GM12873 (cell line): ENCODE measurements around the gene CFAP73.

Experiments
- TF ChIP-seq, protein P1 (sequence below): IDR thresholded peaks from 2 replicates; pipeline ENCODE4 v1.5.1; 2012; ENCODE audit warnings: low read depth, mild to moderate bottlenecking, moderate library complexity, low read length, control low read depth; ENCODE audit not compliant: insufficient read depth; ENCODE audit errors: missing control alignments

CFAP73 gene

GRCh38 chr12:113134521-113134951 lies 15.0 kb upstream of the CFAP73 start:
- TF ChIP-seq, protein P1, sequence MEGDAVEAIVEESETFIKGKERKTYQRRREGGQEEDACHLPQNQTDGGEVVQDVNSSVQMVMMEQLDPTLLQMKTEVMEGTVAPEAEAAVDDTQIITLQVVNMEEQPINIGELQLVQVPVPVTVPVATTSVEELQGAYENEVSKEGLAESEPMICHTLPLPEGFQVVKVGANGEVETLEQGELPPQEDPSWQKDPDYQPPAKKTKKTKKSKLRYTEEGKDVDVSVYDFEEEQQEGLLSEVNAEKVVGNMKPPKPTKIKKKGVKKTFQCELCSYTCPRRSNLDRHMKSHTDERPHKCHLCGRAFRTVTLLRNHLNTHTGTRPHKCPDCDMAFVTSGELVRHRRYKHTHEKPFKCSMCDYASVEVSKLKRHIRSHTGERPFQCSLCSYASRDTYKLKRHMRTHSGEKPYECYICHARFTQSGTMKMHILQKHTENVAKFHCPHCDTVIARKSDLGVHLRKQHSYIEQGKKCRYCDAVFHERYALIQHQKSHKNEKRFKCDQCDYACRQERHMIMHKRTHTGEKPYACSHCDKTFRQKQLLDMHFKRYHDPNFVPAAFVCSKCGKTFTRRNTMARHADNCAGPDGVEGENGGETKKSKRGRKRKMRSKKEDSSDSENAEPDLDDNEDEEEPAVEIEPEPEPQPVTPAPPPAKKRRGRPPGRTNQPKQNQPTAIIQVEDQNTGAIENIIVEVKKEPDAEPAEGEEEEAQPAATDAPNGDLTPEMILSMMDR: no peak

DNA sequence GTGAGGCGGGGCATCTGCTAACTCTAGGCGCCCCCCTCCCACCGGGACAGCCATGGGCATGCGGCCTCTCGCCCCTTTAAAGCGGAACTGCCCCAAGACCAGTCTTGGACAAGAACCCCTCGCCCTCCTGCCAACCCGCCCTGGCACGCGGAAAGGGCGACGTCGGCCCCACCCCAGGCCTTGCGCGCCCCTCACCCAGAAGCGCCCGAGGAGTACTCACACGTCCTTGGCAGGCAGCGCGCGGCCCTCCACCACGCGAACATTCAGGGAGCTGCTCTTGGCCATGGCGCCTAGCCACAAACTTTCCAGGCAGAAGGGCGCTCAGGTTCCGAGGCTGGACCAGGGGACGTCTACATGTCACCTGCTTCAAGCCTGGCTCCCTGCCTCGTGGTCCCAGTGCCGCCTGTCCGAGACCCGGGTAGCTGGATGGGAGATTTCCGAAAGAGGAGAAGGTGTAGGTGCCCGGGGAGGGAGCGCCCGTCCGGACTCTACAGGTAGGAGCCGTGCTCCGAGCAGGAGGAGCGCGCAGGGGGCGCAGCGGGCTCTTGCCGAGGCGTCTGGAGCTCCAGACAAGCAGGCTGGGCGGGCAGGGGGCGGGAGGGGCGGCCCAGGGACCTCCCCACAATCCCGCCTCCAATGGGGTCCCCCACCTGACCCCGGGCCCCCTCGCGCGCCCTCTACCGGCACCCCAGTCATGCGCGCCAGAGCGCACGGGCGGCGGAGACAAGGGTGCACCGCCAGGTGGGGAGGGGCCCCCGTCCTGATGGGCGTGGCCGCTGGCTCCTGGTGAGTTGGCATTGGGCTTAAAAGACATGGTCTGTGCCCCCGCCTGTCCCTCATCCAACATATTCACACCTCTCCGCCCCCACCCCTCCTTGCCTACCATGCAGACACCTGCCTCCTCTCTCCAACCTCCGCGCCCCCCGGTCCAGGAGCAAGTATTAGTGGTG lies 14.1 kb upstream of the CFAP73 start, which contains the start of gene RASAL1:
TSS of gene RASAL1 (minus strand) at position 584 of the 950 bp plus-strand sequence. CDS start at position 285, 299 bp downstream.
- TF ChIP-seq, protein P1: peak; percentile 46

- TF ChIP-seq, protein P1: no peak
Observed at GRCh38 chr12:113136128-113136989, 13.2 kb upstream of the CFAP73 start.

GRCh38 chr12:113136990-113137511 lies 12.5 kb upstream of the CFAP73 start:
- TF ChIP-seq, protein P1: no peak

DNA sequence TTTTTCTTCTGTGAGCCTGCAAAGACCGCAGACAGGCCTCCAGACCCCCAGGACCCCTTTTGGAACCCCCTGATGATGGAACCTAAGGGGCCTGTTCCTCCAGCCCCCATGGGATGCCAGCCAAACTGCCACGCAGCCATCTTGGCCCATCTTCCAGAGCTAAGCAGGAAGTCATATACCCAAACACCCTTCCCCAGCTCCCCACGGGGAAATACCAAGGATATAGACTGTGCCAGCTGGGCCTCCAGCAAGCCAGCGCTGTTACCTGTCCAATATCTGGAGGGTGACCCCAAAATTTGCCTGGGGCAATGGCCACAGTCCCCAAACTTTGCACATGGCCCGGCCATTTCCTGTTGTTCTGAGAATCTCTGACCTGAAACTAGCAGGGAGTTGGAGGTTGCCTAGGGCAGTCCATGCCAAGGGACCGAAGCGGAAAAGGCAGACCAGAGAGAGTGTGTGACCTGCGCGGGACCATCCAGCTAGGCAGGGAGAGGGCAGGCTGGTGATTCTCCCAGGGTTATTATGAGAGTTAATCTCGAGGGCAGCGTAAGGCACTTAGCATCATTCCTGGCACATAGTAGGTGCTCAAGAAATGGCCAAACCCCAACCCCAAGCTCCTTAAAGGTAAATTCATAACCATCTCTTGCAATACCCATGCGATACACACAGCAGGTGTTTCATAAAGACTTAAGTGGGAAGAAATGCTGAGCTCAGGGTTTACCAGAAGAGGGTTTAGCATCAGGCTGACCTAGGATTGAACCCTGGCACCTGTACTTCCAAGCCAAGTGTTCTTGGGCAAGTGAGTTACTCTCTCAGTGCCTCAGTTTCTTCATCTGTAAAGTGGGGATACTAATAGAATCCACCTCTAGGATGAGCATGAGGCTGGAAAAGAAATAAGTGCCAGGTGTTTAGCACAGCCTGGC lies 11.4 kb upstream of the CFAP73 start:
- TF ChIP-seq, protein P1: no peak

DNA sequence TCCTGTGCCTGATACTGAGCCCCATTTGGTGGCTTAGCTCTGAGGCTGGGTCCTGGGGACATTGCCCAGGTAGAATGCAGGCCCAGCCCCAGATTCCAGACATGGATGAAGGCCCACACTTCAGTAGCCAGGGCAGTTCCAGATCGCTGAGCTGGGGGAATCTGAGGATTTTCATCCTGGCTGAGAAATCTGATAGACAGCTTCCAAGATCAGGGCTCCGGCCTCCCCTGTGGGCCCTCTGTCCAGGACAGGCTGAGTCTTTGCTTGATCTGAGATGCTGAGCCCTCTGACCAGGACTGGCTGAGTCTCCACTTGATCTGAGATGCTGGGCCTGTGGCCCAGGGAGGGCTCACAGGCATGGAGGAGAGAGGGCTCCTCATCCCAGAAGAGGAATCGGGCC lies 10.7 kb upstream of the CFAP73 start:
- TF ChIP-seq, protein P1: no peak
